IPS-NIHi11 (cell line): ENCODE data around the gene ARHGEF38.

Source experiments
- DNase-seq: peaks from one replicate; pipeline ENCODE4 v3.0.0; 2012; ENCODE audit warnings: mixed read lengths, low spot score

ARHGEF38 gene

DNA sequence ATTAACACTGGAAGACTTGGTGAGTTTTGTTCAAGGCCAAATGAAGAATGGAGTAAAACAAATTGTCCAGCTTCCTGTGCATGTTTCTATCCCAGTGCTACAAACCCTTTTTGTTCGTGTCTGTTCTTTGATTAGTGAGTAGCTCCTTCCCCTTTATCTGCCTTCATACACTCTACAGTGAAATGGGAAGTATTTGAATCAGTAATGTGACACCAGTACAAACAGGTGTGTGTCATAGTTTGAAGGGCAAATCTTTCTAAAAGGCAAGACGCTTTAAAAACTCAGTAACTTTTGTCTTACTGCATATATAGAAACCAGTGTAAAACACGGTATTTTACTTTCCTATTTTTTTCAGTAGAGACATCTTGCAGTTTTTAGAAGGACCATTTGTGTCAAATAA, 5.9 kb downstream of the ARHGEF38 start:
- DNase-seq = no peak

DNA sequence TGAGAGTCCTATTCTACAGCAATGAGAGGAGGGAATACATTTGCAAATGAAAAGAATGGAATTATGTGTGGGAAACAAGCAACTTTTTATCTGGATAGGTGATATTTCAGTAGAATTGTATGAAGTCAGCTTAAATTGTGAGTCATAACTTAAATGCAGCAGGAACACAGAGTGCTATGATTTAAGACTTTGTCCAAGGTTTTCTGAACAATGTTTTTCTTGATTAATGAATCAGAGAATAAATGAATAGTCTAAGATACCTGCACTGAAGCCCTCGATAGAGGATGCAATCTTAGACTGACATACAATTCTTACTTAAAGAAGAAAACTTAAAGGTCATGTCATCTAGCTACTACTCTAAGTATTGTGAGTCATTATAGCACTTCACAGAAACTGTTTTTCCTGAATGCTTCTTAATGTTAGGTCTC, 8.0 kb downstream of the ARHGEF38 start:
- no peak for DNase-seq

DNA sequence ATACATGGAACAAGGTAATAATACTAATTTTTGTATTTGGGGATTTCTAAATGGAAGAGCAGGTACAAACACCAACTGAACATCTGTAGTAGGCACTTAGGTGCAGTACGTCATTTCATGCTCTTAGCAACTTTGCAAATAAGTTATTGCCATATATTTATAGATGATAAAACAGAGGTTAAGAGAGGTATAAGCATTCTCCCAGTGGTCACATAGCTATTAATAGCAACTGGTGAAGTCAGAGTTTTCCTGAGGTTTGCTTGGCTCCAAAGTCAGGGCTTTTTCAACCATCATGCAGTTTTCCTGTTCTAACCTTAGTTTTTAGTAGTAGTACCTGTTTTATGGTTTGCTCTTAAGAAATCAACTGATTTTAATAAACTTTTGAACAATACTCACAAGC, 10.9 kb downstream of the ARHGEF38 start:
- DNase-seq = no peak

DNA sequence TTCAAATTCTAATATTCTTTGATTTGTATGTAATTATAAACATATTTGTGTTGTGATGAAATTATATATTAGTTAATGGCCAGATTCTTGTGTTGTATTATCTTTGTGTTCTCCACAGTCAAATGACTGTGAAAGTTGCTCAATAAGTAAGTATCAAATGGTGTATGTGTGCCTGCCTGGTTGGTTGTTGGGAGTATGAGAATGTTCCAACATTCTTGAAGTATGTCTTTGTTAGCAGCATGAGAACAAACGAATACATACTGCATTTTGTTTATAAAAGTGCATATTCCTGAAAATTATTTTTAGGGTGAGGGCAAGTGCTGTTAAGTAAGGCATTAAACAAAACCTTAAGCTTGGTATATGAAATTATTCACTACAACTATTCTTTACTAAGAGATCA, 16.2 kb downstream of the ARHGEF38 start:
- DNase-seq = no peak

DNA sequence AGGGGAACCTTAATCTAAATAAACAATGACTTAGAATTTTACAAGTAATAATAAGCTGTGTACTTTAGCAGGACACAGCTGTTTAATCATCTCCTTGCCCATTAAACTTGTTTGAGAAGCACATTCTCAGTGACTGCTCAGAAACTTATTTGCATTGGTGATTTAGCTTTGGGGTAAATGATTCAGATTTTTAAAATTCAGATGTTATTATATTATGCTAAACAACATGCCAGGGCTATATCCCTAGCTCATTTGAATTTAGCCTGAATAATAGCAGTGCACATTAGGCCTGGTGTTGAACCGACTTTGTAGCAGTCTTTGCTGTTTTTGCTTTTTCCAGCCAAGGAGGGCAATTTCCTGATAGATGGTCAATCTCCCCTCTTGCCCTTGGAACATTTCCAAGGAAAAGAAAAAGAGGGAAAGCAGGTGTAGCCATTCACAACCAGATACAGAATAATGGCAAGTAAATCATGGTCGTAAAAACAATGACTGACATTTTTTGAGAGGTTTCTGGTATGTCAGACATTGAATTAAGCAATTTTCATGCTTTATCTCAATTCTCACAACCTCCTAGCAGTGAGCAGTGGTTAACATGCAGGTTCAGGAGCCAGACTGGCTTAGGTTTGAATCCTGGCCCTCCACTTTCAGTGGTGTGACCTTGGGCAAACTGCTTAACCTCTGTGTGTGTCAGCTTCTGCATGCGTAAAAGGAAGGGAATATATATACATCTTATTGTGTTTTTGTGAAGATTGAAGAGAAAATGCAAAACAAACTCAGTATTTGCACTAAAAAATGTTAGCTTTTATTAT, 16.8 kb downstream of the ARHGEF38 start:
- no peak for DNase-seq

DNA sequence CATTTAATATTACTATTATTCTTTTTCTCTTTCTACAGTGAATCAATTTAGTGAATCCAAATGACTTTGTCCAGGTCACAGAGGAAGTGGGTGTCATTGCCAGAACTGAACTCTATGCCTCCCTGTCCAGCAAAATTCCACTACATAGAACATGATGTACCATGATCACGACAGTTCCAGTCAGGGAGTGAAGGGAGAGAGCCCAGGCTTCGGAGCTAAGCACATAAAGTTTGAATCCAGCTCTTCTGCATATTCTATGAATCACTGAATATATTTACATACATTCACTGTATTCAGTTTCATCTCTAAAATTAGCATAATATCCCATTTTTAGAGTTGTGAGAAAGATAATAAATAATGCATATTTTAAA, 17.4 kb downstream of the ARHGEF38 start:
- no peak for DNase-seq

DNA sequence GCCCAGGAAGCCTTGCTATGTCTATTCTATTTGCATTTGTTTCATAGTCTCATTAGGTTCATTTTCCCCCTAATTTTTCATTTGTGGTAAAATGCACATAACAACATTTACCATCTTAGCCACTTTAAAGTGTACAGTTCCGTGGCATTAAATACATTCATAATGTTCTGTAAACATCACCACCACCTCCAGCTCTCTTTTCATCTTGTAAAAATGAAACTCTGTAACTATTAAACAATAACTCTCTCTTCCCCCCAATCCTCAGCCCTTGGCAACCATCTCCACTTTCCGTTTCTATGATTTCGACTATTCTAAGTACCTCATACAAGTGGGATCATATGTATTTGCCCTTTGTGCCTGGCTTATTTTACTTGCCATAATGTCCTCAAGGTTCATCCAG, 19.9 kb downstream of the ARHGEF38 start:
- DNase-seq = no peak

DNA sequence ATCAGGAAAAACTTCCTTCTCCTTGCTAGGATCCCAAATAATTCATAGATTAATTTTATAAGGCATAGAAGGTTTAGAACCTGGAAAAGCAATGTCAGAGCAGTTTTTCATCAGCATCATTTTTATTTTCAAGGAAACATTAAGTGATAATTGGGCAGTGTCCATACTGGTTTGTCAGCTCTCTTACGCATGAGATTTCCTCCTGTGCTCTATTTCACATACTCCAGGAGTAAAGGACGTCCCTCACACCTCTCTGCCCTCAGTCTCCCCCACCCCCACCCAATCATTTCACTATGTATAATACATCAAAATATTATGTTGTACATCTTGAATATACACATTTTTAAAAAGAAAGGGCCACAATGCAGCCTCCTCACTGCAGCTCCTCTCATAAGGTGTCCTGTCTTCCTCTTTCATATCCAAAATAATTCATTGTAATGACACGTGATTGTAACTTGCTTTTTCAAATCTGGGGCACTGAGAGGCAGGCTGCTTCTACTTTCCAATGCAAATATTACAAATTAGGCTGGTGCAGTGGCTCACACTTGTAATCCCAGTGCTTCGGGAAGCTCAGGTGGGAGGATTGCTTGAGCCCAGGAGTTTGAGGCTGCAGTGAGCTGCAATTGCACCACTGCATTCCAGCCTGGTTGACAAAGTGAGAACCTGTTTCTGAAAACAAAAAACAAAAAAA, 34.4 kb downstream of the ARHGEF38 start:
- DNase-seq = no peak

DNA sequence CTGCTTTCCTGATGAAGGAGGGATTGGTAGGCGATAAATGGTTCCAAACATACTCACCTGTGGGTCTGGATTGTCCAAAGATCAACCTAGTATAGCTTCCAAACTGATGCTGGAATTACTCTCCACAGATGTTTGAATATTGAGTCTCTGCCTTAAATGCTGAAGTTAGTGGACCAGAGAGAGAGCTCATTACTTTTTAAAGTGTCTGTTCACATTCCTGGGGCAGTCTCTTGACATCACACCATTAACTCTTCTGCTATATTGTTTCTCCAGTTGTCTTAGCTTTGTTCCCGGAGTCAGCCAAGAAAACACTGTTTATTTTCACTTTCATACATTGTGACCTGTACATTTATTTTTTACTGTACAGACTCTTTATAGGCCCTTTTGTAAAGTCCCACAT, 35.4 kb downstream of the ARHGEF38 start:
- no peak for DNase-seq

DNA sequence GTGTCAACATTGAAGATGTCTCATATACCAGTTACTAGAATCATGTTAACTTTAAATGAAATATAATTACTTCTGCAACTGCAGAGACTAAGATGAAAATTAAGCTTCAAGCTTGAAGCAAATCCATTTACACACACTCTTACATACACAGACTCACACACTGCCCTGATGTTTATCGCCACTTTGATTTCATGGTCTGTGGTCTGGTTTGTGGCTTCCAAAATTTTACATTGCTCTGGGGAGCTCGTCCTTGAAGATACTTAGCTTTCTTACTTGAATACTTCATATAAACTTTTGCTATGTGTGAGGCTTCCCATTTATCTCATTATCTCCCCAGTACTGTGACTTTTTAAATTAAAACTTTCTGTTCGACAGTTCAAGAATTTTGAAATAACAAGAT, 35.8 kb downstream of the ARHGEF38 start:
- DNase-seq = no peak

DNA sequence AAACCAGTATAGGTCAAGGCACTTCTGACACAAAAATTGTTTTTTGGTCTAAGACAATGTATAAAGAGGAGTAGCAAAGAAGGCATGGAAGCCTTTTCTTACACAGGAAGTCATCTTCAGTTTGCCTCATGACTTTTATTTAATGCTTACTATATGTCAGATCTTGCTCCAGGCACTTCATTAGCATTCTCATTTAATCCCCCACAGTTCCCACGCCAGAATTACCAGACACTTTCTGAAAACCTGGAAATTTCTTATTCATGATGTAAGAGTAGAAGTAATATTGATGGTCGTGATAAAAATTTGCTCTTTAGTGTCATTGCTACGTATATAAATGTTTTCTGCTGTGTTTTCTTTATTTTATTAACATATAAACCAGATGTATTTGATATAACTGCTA, 39.2 kb downstream of the ARHGEF38 start:
- DNase-seq = no peak

DNA sequence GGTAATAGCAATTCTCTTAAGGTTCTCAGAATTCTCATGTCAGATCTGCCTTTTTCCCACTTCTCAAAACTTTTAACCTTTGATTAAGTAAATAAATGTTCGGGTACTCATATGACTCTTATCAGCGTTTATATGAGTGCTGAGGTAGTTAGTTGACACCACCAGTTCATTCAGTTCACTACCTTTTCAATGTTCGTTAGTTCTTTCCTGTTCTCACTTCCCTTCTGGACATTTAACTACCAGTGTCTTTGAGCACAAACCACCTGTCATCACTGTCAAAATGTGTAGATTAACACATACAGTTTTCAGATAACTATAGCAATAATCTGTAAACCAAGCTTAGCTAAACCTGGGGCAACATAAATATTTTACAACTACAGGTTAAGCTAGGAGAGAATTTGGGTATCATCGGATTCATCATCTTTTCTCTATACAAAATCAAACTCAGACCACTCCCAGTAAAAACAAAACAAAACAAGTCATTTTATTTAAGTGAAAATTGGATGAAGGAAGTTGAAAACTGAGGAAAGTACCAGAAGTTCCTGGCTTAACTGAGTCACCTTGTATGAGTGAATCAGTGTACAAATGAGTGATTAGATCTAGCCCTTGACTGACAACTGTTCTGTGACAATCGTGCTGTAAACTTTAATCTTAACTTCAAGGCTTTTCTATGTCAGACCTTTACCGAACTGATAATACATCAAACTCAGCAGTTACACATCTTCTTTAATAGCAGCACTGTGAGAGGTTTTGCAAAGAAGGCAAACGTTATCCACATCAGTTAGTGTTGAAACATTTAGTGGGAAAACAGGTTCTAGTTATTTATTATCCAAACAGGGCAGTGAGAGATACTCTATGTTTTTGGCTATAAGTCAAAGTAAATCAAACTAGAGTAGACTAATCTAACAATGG, 41.9 kb downstream of the ARHGEF38 start:
- no peak for DNase-seq

DNA sequence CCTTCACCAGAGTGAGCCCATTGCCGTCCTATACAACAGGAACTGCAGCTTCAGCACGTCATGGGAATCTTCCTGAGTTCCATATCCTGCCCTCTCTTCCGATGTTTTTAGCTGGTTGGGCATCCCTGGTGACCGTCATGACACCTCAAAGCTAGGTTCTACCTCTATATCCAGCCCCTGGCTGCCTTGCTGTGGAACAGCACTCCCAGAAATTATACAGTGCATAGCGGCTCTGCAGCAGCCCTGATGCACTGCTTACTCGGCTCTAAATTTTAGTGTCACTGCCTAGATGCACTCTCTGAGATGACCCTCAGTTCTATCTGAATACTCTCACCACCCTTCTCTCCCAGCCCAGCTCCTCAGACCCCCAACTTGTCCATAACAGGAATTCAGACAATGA, 44.3 kb downstream of the ARHGEF38 start:
- no peak for DNase-seq

DNA sequence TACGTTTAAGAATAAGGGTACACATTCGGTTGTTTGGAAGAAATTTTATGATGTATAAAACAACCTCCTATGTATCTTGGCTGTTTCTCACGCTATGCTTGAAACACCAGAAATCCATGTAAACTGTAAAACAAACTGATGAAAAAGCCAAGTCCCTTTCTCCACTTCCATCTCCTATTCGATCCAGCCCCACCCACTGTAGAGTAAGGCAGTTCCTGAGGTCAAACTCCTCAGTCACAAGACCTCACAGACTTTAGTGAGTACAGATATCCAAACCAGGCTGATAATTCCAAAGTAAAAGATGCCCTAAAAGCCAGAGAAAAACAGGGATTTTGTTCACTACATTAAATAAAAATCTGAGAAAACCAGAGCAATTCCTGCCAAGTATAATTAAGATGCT, 45.6 kb downstream of the ARHGEF38 start:
- no peak for DNase-seq

DNA sequence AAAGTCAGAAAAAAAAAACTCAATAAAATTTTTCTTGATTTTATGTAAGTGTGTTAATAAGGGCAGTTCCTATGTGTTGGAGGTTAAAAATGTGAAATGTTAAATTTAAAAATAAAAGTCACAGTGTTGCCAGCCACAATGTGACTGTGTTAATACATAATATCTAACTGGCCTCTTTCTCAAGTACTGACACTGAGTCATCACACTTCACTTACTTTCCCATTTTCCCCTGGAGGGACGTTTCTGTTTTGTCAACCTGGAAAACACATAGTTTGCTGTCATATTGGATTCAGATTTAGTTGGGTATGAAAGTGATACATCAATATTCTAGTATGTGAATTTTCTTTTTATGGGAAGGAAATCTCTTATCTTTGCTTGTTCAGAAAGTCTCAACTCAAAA, 46.4 kb downstream of the ARHGEF38 start:
- DNase-seq = no peak

DNA sequence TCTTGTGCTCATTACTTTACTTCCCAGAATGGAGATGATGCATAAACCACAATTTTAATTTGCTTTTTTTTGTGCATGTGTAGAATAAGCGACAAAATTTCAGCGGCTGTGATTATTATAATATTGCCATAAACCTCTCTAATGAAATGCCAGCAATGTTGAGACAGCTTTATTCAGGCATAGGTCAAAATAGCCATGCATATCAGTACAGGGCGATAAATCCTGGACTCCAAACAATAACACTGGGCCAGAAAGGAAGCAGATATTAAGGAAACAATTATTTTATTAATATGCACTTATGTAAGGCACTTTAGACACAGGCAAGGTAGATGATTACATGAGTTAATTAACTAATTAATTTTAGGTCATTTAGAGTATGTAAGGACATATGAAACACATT, 47.1 kb downstream of the ARHGEF38 start:
- DNase-seq = no peak

DNA sequence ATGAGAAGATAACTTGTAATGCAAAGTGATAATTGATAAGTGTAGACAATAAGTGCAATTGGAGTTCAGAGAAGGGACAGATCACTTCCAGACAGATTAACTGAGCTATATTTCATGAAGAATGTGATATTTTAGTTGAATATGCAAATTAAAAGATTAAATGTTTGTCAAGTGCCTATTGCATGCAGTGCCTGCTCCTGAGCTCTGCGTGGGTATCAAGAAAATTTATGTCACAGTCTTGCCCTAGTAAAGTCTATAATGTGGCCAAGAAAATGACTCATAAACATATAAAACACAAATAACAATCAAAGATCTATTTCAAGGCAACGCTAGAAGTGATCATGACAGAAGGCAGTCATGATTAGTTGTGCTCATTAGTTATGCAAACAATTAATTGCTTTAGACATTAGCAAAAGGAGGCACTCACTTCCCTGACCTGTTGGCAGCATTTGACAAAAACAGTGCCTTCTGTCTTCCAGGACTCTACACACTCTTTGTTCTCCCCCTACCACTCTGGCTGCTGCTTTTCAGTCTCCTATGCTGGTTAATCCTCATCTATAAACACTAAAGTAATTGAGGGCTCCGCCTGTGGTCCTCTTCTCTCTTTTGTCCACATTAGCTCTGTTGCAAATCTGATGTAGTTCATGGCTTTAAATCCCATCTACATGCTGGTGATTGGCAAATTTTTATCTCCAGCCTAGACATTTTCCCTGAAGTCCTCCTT, 47.7 kb downstream of the ARHGEF38 start:
- no peak for DNase-seq

DNA sequence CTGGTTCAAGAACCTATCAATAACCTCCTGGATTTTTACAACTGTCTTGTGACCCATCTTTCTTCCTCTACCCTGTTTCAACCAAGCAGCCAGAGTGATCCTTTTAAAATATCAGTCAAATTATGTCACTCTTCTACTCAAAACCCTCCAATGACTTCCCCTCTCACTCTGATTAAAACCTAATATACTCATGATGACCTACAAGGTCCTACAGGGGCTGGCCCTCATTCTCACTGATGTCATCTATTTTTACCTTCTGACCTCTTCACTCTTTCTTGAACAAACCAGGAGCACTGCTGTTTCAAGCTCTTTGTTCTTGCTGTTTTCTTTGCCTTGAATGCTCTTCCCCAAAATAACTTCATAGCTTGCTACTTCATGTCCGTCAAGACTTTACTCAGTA, 48.5 kb downstream of the ARHGEF38 start:
- DNase-seq = no peak

DNA sequence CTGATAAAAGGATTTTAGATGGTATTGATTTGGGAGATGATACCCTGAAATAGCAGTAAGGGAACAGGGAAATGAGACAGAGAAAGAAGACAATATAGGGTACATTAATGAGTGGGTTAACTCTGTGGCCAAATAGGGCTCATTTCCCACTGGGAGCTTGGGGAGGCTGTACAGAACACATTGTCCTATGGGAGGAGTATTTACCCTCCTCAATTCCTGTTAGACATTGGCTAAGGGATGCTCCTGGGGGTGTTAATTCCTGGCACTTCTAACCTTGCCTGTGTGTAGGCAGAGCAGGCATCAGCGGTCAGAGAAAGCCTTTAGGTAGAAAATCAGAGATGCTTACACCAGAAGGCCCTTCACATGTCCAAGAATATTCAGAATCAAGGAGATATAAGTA, 49.0 kb downstream of the ARHGEF38 start:
- no peak for DNase-seq

DNA sequence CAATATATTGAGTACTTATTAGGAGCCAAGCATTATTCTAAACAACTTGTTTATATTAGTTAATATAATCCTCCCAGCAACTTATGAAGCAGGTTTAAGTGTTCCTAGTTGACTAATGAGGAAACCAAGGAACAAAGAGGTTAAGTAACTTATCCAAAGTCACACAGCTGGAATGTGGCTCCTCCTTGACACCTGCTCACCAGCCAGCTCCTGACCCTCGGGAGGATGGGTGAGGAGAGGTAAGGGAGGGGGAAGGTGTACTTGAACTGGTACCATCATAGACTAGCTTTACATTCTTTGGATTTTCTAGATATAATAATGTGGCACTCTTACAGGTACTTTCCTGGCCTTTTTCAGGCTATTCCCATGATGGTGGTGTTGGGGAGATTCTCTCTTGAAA, 50.7 kb downstream of the ARHGEF38 start:
- no peak for DNase-seq

DNA sequence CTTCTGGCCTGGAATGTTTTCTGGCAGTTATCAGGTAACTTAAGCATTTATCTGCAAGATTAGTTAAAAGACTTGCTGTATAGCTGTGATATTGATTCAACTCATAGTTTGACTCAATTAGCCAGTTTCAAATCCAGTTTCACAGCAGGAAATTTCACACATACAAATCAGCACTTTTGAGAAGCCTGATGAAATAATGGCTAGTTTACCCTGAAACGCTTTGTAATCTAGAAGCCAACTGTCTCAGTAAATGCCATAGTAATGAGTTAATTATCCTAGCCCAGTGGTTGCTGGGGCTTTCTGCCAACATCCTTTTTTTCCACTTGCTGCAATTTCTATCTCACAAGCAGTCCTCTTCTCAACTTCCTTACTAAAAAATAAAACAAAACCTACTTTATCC, 53.1 kb downstream of the ARHGEF38 start:
- no peak for DNase-seq

DNA sequence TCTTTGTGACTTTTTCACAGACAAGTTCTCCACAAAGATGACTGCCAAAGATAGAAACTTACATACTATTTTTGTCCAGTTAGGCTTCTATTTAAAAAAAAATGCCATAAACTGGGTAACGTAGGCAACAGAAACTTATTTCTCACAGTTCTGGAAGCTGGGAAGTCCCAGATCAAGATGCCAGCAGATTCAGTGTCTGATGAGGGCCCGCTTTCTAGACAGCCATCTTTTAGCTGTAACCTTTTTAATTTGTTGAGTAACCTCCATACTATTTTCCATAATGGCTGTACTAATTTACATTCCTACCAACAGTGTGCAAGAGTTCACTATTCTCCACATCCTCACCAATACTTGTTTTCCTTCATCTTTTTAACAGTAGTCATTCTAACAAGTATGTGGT, 55.5 kb downstream of the ARHGEF38 start:
- DNase-seq = no peak
